ENCODE data around the gene SF3B6.

The SF3B6 gene

GRCh38 chr2:24088821-24089359, 12.8 kb upstream of the SF3B6 start:
- no peak for DNase-seq

DNA sequence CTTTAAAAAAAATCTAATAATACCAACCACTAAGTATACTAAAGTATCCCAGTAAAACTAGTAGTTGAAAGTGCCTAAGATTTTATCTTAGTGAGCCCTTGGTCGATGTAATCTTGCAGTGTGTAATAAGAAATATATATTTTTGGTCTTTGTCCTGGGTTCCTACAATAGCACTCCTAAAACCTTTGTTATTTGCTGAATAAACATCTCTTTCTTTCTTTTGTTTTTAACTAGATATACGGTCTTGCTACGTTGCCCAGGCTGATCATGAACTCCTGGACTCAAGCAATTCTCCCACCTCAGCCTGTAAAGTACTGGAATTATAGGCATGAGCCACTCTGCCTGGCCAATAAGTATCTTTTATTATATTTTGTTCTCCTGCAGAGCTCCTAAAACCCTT, 10.9 kb upstream of the SF3B6 start:
- no peak for DNase-seq

DNA sequence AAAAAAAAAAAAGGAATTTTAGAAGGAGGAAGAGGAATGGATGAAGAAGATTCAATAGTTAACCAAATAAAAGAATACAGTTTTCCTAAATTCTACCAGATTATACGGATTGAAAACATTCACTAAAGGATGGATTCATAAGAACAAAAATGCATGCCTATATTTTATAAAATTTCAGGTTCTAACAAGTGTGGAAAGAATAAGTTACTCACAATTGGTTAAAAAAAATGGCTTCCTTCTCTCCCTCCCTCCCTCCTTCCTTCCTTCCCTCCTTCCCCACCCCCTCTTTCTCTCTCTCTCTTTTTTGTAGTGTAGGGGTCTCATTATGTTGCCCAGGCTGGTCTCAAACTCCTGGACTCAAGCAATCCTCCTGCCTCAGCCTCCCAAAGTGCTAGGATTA, 10.1 kb upstream of the SF3B6 start:
- no peak for DNase-seq

- no peak for DNase-seq
Measured at GRCh38 chr2:24085200-24085489, 9.0 kb upstream of the SF3B6 start.

GRCh38 chr2:24084386-24085199, 8.5 kb upstream of the SF3B6 start, which contains the start of gene TP53I3:
TSS of gene TP53I3 (minus strand) at chr2:24084834. CDS start at chr2:24084326, 508 bp downstream.
- DNase-seq = peak; percentile 68 to 82 (median 73)

DNA sequence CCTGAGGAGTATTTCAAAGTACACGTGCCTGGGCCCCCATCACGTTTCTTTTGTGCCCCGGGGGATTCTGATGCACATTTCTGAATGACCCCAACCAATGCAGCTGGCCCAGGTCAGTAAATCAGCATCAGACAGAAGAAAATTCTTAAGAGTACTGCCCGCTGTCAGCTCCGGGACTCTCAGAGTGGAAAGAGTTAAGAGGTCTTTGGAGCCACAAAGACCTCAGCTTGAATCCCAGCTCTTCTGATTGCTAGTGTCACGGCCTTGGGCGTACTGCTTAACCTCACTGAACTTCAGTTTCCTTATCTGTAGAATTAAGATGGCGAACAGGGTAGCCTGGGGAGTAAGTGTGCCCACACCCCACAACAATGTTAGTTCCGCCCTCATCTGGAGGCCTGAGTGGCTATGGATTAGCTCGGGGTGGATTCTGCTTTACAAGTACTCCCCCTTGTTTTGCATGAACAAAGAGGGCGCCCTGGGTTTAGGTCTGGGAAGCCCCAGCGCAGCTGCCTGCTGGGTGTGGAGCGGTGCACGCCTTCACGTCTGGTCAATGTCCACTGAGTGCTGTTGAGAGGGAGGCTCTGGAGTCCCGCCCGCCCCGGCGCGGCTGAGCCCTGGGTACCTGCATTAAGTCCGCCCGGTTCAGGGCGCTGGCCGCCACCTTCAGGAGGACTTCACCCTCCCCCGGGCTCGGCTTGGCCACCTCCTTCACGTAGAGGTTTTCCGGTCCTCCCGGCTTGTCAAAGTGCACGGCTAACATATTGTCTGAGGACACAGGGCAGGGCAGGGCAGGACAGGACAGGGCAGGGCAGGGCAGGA, 7.7 kb upstream of the SF3B6 start:
- DNase-seq = peak in 1 of 5 experiments; percentile 87

GRCh38 chr2:24082787-24083566, 6.9 kb upstream of the SF3B6 start:
- DNase-seq = no peak

GRCh38 chr2:24080701-24081100, 4.6 kb upstream of the SF3B6 start:
- no peak for DNase-seq

DNA sequence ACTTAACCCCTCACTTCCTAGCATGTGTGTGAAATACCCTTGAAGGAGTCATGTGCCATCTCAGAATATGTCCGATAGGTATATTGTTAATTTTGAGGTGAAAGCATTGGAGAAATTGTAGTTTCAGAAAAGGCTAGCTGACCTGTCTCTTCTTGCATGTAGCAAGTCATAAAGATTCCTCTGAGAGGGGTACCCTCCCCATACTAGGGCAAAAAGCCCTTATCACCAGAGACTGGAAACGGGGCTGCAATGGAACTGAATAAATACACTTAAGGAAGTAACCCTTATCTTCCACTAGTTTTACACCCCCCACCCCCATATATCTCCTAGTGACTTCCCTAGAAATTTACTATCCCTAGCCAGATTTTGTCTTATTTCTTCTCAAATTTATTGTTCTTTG, 1.8 kb upstream of the SF3B6 start:
- no peak for DNase-seq

GRCh38 chr2:24077535-24077877, 1.4 kb upstream of the SF3B6 start:
- no peak for DNase-seq

- DNase-seq = no peak
Measured at GRCh38 chr2:24076849-24077534, 866 bp upstream of the SF3B6 start.

GRCh38 chr2:24075259-24075658, 867 bp downstream of the SF3B6 start:
- no peak for DNase-seq

GRCh38 chr2:24073816-24074215, 2.3 kb downstream of the SF3B6 start:
- DNase-seq = no peak

DNA sequence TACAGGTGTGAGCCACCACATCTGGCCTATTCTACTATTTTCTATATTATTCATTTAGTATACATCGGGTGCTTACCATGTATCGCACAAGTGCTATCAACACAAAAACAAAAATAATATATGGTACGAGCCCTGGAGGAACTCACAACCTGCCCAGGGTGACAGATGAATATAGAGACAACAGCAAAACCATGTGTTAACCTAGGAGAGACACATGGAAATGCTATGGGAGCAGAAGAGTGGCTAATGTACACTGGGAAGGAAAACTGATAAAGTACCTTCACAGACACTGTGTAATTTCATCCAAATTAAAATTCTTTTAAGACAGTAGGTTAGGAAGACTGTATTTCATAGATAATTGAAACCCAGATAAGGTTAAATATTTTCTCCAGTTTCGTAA, 3.9 kb downstream of the SF3B6 start:
- DNase-seq = no peak

- DNase-seq = no peak
Measured at GRCh38 chr2:24065341-24065740, 10.8 kb downstream of the SF3B6 start.

DNA sequence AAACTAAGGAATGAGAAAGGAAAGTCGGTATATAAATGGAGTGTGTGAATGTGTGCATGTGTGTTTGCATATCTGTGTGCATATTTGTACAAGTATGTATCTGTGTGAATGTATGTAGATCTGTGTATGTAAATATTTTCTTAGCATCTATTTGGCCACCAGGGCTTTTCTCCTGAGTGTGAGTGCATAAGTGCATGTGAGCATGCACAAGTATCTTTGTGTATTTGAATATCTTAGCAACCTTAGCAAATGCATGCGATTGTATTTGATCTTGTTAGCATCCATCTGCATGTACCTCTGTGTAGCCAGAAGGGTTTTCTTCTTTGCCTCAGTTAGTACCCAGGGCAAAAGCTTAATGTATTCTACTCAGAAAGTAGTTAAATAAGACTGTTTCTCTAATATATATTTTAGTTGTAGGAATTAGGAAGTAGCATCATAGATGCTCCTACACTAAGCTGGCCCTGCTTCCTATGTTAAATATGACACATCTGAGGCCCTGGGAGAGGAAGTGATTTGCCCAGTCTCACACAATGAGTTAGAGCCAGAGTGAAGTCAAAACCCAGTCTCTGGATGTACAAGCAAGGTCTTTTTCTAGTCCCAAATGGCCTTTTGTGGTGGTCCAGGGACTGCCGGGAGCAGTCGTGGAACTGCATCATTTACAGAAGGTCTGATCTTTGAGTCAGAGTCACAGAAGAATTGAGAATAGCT, 17.4 kb downstream of the SF3B6 start:
- no peak for DNase-seq

DNA sequence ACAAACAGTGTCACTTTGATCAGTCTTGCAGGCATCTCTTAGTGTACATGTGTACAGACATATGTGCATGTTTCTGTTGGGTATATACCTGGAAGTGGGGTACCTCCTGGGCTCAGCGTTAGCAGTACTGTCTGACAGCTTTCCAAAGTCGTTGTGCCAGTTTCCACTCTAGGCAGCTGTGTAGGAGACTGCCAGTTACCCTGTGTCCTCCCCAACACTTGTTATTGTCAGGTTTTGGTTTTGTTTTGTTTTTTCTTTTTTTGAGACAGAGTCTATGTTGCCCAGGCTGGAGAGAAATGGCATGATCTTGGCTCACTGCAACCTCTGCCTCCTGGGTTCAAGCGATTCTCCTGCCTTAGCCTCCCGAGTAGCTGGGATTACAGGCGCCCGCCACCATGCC, 20.4 kb downstream of the SF3B6 start:
- DNase-seq = no peak

DNA sequence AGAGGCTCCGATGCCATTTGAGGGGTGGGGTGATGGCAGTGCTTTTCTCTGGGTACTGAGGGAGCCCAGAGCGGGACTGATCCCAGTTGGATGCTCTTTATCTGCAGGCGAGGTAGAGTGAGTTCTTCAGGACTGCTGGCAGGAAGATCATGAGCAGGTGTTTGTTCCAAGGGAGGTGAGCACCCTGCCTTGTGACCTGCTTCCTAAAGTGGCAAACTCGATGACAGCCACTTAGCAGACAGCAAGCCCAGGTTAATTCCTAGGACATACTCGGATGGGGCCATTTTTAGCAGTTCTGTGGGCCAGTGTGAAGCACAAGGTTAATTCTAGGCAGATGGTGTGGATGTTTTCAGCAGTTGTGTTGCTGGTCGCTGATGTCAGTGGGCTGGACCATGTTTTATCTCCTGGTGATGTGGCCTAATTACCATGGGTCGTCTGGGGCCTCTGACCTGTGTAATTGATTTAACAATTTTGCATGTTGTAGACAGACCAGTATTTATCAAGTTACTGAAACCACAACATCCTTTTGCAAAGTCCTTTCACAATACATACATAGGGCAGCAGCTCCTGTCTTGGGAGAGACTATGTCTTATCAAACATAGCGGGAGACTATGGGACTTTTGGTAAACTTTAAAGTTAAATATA, 21.6 kb downstream of the SF3B6 start:
- DNase-seq = no peak

DNA sequence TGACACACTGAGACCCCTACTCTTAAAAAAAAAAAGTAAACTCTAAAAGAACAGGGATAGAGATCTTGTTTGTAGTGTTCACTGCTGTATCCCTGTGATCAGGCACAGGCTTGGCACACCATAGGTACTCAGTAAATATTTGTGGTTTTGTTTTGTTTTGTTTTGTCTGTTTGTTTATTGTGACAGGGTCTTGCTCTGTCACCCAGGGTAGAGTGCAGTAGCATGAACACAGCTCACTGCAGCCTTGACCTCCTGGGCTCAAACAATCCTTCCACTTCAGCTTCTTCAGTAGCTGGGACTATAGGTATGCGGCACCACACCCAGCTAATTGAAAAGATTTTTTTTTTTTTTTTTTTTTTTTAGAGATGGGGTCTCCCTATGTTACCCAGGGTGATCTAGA, 23.2 kb downstream of the SF3B6 start:
- DNase-seq = no peak

GRCh38 chr2:24051833-24052232, 24.3 kb downstream of the SF3B6 start:
- no peak for DNase-seq
